ENCODE data around the gene NAT16. TPM values are rescaled to one million over a fixed set of nuclear protein-coding genes. Genes with fewer than 3 reads are reported as not detected.

NAT16 gene
- total and polyA plus RNA-seq, 2 of the 8 experiments (the other 6 are each of a cell fraction or from before 2014, with no cell fraction given) = 0.26 to 0.84 TPM

DNA sequence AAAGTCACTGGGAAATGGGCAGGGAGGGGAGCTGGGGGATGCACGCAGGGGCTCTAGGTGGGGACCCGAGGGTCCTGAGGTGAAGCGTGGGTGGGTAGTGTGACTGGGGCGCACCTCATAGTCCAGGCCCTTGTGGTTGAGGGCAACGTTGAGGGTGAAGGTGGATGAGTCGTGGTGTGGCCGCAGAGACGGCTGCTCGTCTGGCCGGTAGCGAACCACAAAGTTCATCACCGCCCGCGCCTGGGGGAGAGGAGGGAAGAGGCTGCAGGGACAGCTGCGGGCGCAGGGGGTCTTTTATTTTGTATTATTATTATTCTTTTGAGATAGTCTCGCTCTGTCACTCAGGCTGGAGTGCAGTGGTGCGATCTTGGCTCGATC is 26.6 kb upstream of the NAT16 start (continued):
- TF ChIP-seq SIN3A (conservative IDR thresholded peaks at IDR 0.05 in 1 of 2, IDR thresholded peaks at IDR 0.05 in 1 of 2; ENCODE audit: low read depth in 1 of 2, low read length in 2 of 2) = no peak

Measured in H1 (cell line).